ENCODE measurements around the gene C1orf210.

DNA sequence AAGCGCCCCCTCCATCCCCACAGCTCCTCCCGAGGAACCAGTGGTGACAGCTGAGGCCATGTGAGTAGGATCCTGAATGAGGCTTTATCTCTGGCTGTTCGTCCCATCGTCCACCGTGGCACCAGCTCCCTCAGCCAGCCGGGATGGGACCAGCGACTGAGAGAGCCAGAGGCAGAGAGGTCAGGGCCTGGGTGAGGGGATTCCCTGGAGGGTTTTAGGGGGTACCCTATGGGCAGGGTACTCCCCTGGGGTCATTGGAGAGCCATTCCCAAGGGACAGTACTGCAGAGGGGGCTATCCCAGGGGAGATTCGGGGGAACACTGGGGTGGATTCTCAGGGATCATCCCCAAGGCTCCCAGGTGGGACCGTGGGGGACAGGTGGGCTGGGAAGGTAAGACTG, 13.2 kb downstream of the C1orf210 start:
- no peak for TF ChIP-seq POLR2A (IDR thresholded peaks at IDR 0.05)
- TF ChIP-seq, protein P1, sequence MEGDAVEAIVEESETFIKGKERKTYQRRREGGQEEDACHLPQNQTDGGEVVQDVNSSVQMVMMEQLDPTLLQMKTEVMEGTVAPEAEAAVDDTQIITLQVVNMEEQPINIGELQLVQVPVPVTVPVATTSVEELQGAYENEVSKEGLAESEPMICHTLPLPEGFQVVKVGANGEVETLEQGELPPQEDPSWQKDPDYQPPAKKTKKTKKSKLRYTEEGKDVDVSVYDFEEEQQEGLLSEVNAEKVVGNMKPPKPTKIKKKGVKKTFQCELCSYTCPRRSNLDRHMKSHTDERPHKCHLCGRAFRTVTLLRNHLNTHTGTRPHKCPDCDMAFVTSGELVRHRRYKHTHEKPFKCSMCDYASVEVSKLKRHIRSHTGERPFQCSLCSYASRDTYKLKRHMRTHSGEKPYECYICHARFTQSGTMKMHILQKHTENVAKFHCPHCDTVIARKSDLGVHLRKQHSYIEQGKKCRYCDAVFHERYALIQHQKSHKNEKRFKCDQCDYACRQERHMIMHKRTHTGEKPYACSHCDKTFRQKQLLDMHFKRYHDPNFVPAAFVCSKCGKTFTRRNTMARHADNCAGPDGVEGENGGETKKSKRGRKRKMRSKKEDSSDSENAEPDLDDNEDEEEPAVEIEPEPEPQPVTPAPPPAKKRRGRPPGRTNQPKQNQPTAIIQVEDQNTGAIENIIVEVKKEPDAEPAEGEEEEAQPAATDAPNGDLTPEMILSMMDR (IDR thresholded peaks at IDR 0.05): no peak
- TF ChIP-seq POLR2AphosphoS5 (IDR thresholded peaks at IDR 0.05): no peak

All from suprapubic skin (tissue), 4 donors.